CD4-positive, alpha-beta T cell treated with Interleukin-10 for 1 hour (primary cell): ENCODE data around the gene LRRC63.
"Not testable (repeated sequence)": the region's sequence is repeated elsewhere in the genome, so short reads cannot be mapped to it uniquely, and the experiment has no call there.

Source experiments
- DNase-seq: peaks from one replicate; pipeline ENCODE4 v3.0.0-alpha.2; 2020

Gene LRRC63

GRCh38 chr13:46211483-46212351, at the start of gene LRRC63:
Gene LRRC63, plus strand, starts transcription at chr13:46211928. Its CDS starts 1,107 bp downstream, at chr13:46213035.
- peak; percentile 87 for DNase-seq

- not testable (repeated sequence) for DNase-seq
Observed at GRCh38 chr13:46162741-46163140, 49.0 kb upstream of the LRRC63 start.

- no peak for DNase-seq
Observed at GRCh38 chr13:46164661-46165060, 47.1 kb upstream of the LRRC63 start.

GRCh38 chr13:46165485-46166223, 46.1 kb upstream of the LRRC63 start:
- peak; percentile 65 for DNase-seq

GRCh38 chr13:46166224-46166584, 45.5 kb upstream of the LRRC63 start:
- no peak for DNase-seq

GRCh38 chr13:46166947-46167610, 44.6 kb upstream of the LRRC63 start:
- no peak for DNase-seq

- peak; percentile 67 for DNase-seq
Observed at GRCh38 chr13:46168341-46168740, 43.4 kb upstream of the LRRC63 start.

GRCh38 chr13:46168783-46169182, 42.9 kb upstream of the LRRC63 start:
- DNase-seq: no peak

- no peak for DNase-seq
Observed at GRCh38 chr13:46169758-46170157, 42.0 kb upstream of the LRRC63 start.

- no peak for DNase-seq
Observed at GRCh38 chr13:46170268-46170667, 41.5 kb upstream of the LRRC63 start.

- peak; percentile 66 for DNase-seq
Observed at GRCh38 chr13:46170687-46171086, 41.0 kb upstream of the LRRC63 start.

- DNase-seq: no peak
Observed at GRCh38 chr13:46171217-46171616, 40.5 kb upstream of the LRRC63 start.

- DNase-seq: no peak
Observed at GRCh38 chr13:46171739-46172138, 40.0 kb upstream of the LRRC63 start.

GRCh38 chr13:46172531-46172991, 39.2 kb upstream of the LRRC63 start:
- peak; percentile 73 for DNase-seq

GRCh38 chr13:46173656-46174055, 38.1 kb upstream of the LRRC63 start:
- DNase-seq: peak; percentile 63

- peak; percentile 58 for DNase-seq
Observed at GRCh38 chr13:46176756-46177155, 35.0 kb upstream of the LRRC63 start.

GRCh38 chr13:46178143-46178542, 33.6 kb upstream of the LRRC63 start:
- DNase-seq: no peak

- no peak for DNase-seq
Observed at GRCh38 chr13:46178821-46179220, 32.9 kb upstream of the LRRC63 start.

- peak; percentile 80 for DNase-seq
Observed at GRCh38 chr13:46179491-46179908, 32.2 kb upstream of the LRRC63 start.

- peak; percentile 12 for DNase-seq
Observed at GRCh38 chr13:46179969-46180763, 31.6 kb upstream of the LRRC63 start.

GRCh38 chr13:46181377-46181839, 30.3 kb upstream of the LRRC63 start:
- no peak for DNase-seq

- peak; percentile 94 for DNase-seq
Observed at GRCh38 chr13:46181840-46182490, 29.8 kb upstream of the LRRC63 start, which contains the start of gene LCP1. Gene LCP1, minus strand, starts transcription at chr13:46182177. Its CDS starts 22,515 bp downstream, at chr13:46159662.
